B cell (primary cell): ENCODE results near the gene ZFYVE27.

Experiments
- EZH2 ChIP-seq: IDR thresholded peaks from 2 replicates; pipeline ENCODE4 v1.6.1; 2012; ENCODE audit warnings: borderline replicate concordance, low read depth, mild to moderate bottlenecking, moderate library complexity, low read length; ENCODE audit not compliant: insufficient read depth, poor library complexity, severe bottlenecking
- TF ChIP-seq, protein P1 (sequence below): fragments of 200-600 bp; IDR thresholded peaks from one replicate; pipeline ENCODE4 v1.8.0; 2022; ENCODE audit warnings: antibody characterized with exemption, mild to moderate bottlenecking

DNA sequence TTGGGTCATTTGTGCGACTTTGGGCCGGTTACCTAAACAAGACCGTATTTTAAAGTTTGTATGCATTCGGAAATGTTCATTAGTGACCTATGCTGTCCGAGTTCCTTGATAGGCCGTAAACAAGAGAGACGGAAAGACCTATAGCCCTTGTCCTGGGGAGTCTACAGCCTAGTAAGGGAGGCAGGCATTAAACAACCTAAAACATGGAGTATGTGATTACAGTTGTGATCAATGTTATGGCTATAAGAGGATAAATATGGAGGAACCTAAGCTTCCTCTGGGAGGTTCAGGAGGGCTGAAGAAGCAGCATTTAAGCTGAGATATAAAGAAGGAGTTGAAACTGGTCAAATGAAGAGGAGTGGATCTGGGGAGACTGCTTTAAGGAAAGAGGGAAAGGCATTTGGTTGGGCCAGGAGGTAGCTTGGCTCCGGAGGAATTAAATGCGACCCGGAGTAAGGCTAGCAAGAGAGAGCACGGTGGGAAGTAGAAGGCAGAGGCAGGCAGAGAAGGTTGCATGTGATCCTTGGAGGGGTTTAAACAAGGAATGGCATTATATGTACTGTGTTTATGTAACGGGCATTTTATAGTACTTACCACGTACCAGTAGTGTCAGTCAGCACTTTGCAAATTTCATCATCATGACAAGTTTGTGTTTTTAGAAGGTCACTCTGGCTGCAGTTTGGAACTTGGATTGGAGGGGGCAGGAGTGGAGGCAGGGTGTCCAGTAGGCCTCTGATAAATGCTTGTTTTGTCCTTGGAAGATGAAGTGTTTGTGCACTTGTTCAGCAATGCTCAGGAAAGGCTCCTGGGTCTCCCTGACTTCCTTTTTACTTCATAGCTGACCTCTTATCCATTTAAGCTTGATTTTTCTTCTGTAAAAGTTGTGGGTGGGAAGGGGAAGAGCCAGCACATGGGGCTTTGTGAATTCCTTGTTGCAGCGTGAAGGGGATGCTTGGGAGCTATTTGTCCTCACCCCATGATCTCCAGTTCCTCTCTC lies 48.8 kb upstream of the ZFYVE27 start:
- TF ChIP-seq, protein P1, sequence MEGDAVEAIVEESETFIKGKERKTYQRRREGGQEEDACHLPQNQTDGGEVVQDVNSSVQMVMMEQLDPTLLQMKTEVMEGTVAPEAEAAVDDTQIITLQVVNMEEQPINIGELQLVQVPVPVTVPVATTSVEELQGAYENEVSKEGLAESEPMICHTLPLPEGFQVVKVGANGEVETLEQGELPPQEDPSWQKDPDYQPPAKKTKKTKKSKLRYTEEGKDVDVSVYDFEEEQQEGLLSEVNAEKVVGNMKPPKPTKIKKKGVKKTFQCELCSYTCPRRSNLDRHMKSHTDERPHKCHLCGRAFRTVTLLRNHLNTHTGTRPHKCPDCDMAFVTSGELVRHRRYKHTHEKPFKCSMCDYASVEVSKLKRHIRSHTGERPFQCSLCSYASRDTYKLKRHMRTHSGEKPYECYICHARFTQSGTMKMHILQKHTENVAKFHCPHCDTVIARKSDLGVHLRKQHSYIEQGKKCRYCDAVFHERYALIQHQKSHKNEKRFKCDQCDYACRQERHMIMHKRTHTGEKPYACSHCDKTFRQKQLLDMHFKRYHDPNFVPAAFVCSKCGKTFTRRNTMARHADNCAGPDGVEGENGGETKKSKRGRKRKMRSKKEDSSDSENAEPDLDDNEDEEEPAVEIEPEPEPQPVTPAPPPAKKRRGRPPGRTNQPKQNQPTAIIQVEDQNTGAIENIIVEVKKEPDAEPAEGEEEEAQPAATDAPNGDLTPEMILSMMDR, result no peak
- no peak for TF ChIP-seq EZH2
